Osteoblast (primary cell): ENCODE measurements around the gene HS1BP3. TPM values are rescaled to one million over a fixed set of nuclear protein-coding genes. Genes with fewer than 3 reads are reported as not detected.

Experiments used
- DNase-seq: peaks from one replicate; pipeline ENCODE4 v3.0.0; 2011; ENCODE audit warnings: low spot score, mixed read lengths; ENCODE audit not compliant: insufficient read length; ENCODE audit errors: missing footprints
- H2AFZ ChIP-seq: 2 replicates; pipeline ENCODE4 v1.6.0; 2011; ENCODE audit warnings: mild to moderate bottlenecking, low read length
- H3K27ac ChIP-seq: 2 replicates; pipeline ENCODE4 v1.5.1; 2011; ENCODE audit warnings: mild to moderate bottlenecking, low read depth, low read length, moderate library complexity
- H3K27me3 ChIP-seq: 2 replicates; pipeline ENCODE4 v1.6.0; 2012; ENCODE audit warnings: mild to moderate bottlenecking, control low read depth, inconsistent platforms, low read length, moderate library complexity; ENCODE audit not compliant: insufficient read depth
- H3K36me3 ChIP-seq: 2 replicates; pipeline ENCODE4 v1.5.1; 2011; ENCODE audit warnings: mild to moderate bottlenecking, low read length, control low read depth, moderate library complexity; ENCODE audit not compliant: insufficient read depth
- H3K4me1 ChIP-seq: 2 replicates; pipeline ENCODE4 v1.5.1; 2011; ENCODE audit warnings: mild to moderate bottlenecking, low read length, control low read depth, moderate library complexity; ENCODE audit not compliant: insufficient read depth
- H3K4me2 ChIP-seq: 2 replicates; pipeline ENCODE4 v1.6.0; 2011; ENCODE audit warnings: mild to moderate bottlenecking, low read length; ENCODE audit not compliant: insufficient read depth
- H3K4me3 ChIP-seq: fragments of 200-600 bp; sonication (generic); 3 replicates; pipeline ENCODE4 v1.5.1; 2012; ENCODE audit warnings: mild to moderate bottlenecking, low read length, inconsistent platforms; ENCODE audit not compliant: insufficient read depth
- H3K79me2 ChIP-seq: 2 replicates; pipeline ENCODE4 v1.6.0; 2012; ENCODE audit warnings: mild to moderate bottlenecking, low read length, control low read depth, inconsistent platforms; ENCODE audit not compliant: insufficient read depth
- H3K9me3 ChIP-seq: 2 replicates; pipeline ENCODE4 v1.5.1; 2011; ENCODE audit warnings: low read depth, low read length, control low read depth
- H4K20me1 ChIP-seq: 2 replicates; pipeline ENCODE4 v1.6.0; 2012; ENCODE audit warnings: mild to moderate bottlenecking, low read length, control low read depth; ENCODE audit not compliant: insufficient read depth
- CTCF ChIP-seq: IDR thresholded peaks from 2 replicates; pipeline ENCODE4 v1.5.1; 2011; ENCODE audit warnings: mild to moderate bottlenecking, low read depth, low read length, moderate library complexity; ENCODE audit errors: extremely low read depth
- total RNA-seq: library from RNA; depleted of rRNA; stranded (reverse); fragments of >200 nt; gene quantifications from 2 replicates; pipeline ENCODE4 v1.2.3, GENCODE V29; 2012

HS1BP3 gene
- total RNA-seq, 1 donor: 47.8 TPM

DNA sequence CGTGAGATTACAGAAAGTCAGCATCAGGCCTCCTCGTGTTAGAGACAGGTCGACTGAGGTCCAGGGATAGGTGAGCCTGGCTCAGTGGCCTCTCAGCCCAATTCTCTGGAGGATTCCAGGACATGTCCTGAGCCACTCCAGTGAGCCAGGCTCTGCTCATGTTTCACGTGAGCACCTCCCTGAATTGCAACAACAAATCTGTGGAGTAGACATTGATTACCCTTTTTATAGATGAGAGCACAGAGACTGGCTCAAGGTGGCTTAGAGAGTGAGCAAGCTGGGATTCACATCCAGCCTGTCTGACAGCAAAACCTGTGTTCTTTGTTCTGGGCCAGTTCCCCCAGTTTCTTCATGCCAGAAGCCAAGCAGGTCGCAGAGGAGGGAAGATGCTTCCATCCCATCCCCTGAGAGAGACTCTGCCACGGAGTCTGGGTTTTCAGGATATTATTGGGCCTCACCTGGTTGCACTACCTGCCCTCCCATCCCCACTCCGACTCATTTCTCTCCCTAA, 46.4 kb downstream of the HS1BP3 start:
- H3K36me3 ChIP-seq: no peaks in the 10 kb centered on the region
- H4K20me1 ChIP-seq: no peaks in the 10 kb centered on the region
- H3K27ac ChIP-seq: peak overlapping the region; percentile 37
- no peaks in the 10 kb centered on the region for H3K79me2 ChIP-seq
- no peak overlapping the region for H3K4me3 ChIP-seq
- no peaks in the 10 kb centered on the region for H3K9me3 ChIP-seq
- no peaks in the 10 kb centered on the region for H3K27me3 ChIP-seq
- H3K4me1 ChIP-seq: peaks cover 22% of the 10 kb centered on the region
- DNase-seq: no peak
- TF ChIP-seq CTCF: no peak
- H3K4me2 ChIP-seq: peak overlapping the region; percentile 44
- no peak overlapping the region for H2AFZ ChIP-seq

DNA sequence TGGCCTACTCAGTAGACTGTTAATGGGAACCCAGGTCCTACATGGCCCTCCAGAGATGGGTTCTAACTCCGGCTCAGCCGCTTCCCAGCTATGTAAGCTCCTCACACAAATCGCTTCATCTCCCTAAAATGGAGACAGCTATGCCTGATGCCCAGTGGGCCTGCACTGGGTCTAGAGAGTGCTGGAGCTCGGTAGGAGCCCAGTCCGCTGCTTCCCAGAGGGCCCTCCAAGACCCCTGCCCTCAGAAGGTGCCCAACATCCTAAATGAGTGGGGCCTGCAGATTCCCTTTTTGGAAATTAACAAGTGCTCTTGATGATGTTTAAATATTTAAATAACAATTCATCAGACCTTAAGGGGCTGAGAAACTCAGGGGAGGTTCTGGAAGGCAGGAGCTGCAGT, 47.1 kb downstream of the HS1BP3 start:
- H3K27ac ChIP-seq: no peak overlapping the region

DNA sequence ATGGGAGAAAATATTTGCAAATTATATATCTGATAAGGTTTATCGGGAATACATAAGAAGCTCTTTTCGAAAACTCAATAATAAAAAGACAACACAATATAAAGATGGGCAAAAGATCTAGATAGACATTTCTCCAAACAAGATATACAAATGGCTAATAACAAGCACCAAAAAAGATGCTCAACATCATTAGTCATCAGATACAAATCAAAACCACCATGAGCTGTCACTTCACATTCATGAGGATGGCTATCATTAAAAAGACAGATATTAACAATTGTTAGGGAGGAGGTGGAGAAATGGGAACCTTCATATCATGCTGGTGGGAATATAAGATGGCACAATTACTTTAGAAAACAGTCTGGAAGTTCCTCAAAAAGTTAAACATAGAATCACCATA, 48.1 kb downstream of the HS1BP3 start:
- no peak overlapping the region for H3K4me2 ChIP-seq
- no peak for TF ChIP-seq CTCF
- no peak for DNase-seq
- H3K4me1 ChIP-seq: peaks cover 11% of the 10 kb centered on the region
- H3K27me3 ChIP-seq: no peaks in the 10 kb centered on the region
- H4K20me1 ChIP-seq: no peaks in the 10 kb centered on the region
- no peak overlapping the region for H2AFZ ChIP-seq
- no peaks in the 10 kb centered on the region for H3K36me3 ChIP-seq
- no peak overlapping the region for H3K27ac ChIP-seq
- no peak overlapping the region for H3K4me3 ChIP-seq
- H3K79me2 ChIP-seq: no peaks in the 10 kb centered on the region
- no peaks in the 10 kb centered on the region for H3K9me3 ChIP-seq

More for the DNA sequence above, 47.1 kb downstream of the HS1BP3 start:
- no peak overlapping the region for H3K4me2 ChIP-seq
- no peak overlapping the region for H2AFZ ChIP-seq
- DNase-seq: no peak
- no peaks in the 10 kb centered on the region for H3K9me3 ChIP-seq
- no peaks in the 10 kb centered on the region for H4K20me1 ChIP-seq
- peaks cover 15% of the 10 kb centered on the region for H3K4me1 ChIP-seq
- H3K79me2 ChIP-seq: no peaks in the 10 kb centered on the region
- no peak overlapping the region for H3K4me3 ChIP-seq
- no peak for TF ChIP-seq CTCF
- H3K27me3 ChIP-seq: no peaks in the 10 kb centered on the region
- no peaks in the 10 kb centered on the region for H3K36me3 ChIP-seq

GRCh38 chr2:20600756-20601325, 50.1 kb downstream of the HS1BP3 start:
- Histone ChIP-seq H3K4me2 (no peak overlapping the region), H3K27ac (no peak overlapping the region), H3K9me3 (no peaks in the 10 kb centered on the region), H2AFZ (no peak overlapping the region), H3K79me2 (no peaks in the 10 kb centered on the region), H3K4me3 (no peak overlapping the region), H4K20me1 (no peaks in the 10 kb centered on the region), H3K27me3 (no peaks in the 10 kb centered on the region), H3K4me1 (peaks cover 21% of the 10 kb centered on the region), H3K36me3 (no peaks in the 10 kb centered on the region)
- peak; percentile 56 for TF ChIP-seq CTCF
- no peak for DNase-seq
